HepG2 (cell line): ENCODE results near the gene ATR. TPM values are rescaled to one million over a fixed set of nuclear protein-coding genes. Genes with fewer than 3 reads are reported as not detected.

Source experiments
- ATF3 ChIP-seq: sonication (generic); formaldehyde crosslinking; IDR thresholded peaks from 2 replicates; pipeline ENCODE4 v1.4.0; 2020; ENCODE audit warnings: missing genetic modification reagents
- BCL3 ChIP-seq: sonication (generic); formaldehyde crosslinking; IDR thresholded peaks from 2 replicates; pipeline ENCODE4 v1.5.1; 2020; ENCODE audit warnings: mild to moderate bottlenecking, missing genetic modification reagents, moderate library complexity
- GATAD2A ChIP-seq: IDR thresholded peaks from 2 replicates; pipeline ENCODE4 v1.6.1; 2016
- HNRNPLL ChIP-seq: fragments of 200-400 bp; formaldehyde crosslinking; IDR thresholded peaks from 2 replicates; pipeline ENCODE4 v1.6.1; 2017; ENCODE audit warnings: mild to moderate bottlenecking, low read depth, low read length; ENCODE audit not compliant: poor library complexity, severe bottlenecking
- JUND ChIP-seq: sonication (generic); formaldehyde crosslinking; IDR thresholded peaks from 2 replicates; pipeline ENCODE4 v1.8.0; 2022; ENCODE audit warnings: mild to moderate bottlenecking, missing genetic modification reagents
- MXD1 ChIP-seq: sonication (generic); formaldehyde crosslinking; IDR thresholded peaks from 2 replicates; pipeline ENCODE4 v1.4.0; 2020; ENCODE audit warnings: mild to moderate bottlenecking, missing genetic modification reagents
- MYC ChIP-seq: sonication (generic); formaldehyde crosslinking; IDR thresholded peaks from 2 replicates; pipeline ENCODE4 v1.9.0; 2021; ENCODE audit warnings: missing genetic modification reagents, borderline replicate concordance
- NONO ChIP-seq, 2 experiments: fragments of 450-650 bp in 1 of 2; sonication (generic) in 1 of 2; formaldehyde crosslinking in 1 of 2; IDR thresholded peaks in 1 of 2; conservative IDR thresholded peaks in 1 of 2; 2 replicates each; pipeline versions ENCODE4 v1.6.1 to v1.8.0; 2017 to 2022; ENCODE audit warnings: mild to moderate bottlenecking in 1 of 2, missing genetic modification reagents in 1 of 2, moderate library complexity in 1 of 2
- PLSCR1 ChIP-seq: sonication (generic); formaldehyde crosslinking; IDR thresholded peaks from 2 replicates; pipeline ENCODE4 v1.5.0; 2020; ENCODE audit warnings: missing genetic modification reagents, mild to moderate bottlenecking, borderline replicate concordance
- RFX3 ChIP-seq: IDR thresholded peaks from 2 replicates; pipeline ENCODE4 v1.6.1; 2016; ENCODE audit warnings: missing biosample characterization, missing genetic modification reagents
- RFX5 ChIP-seq: IDR thresholded peaks from 2 replicates; pipeline ENCODE4 v1.6.1; 2011; ENCODE audit warnings: low read depth, low read length, improper control_type of control experiment
- SKI ChIP-seq: fragments of 450-650 bp; IDR thresholded peaks from one replicate; pipeline ENCODE4 v1.6.1; 2018; ENCODE audit warnings: mild to moderate bottlenecking; ENCODE audit not compliant: partially characterized antibody
- TCF7L2 ChIP-seq: IDR thresholded peaks from 2 replicates; pipeline ENCODE4 v1.6.1; 2011; ENCODE audit warnings: mild to moderate bottlenecking, low read depth, low read length, moderate library complexity
- ZBTB26 ChIP-seq: IDR thresholded peaks from 2 replicates; pipeline ENCODE4 v1.6.1; 2016; ENCODE audit warnings: missing compliant biosample characterization, missing genetic modification reagents, borderline replicate concordance
- ZBTB33 ChIP-seq: sonication (generic); formaldehyde crosslinking; IDR thresholded peaks from 2 replicates; pipeline ENCODE4 v1.4.0; 2020; ENCODE audit warnings: missing genetic modification reagents
- ZIK1 ChIP-seq: sonication (generic); formaldehyde crosslinking; IDR thresholded peaks from 2 replicates; pipeline ENCODE4 v1.5.0; 2020; ENCODE audit warnings: mild to moderate bottlenecking, low read depth, missing genetic modification reagents, borderline replicate concordance
- ZNF589 ChIP-seq: sonication (generic); formaldehyde crosslinking; conservative IDR thresholded peaks from 2 replicates; pipeline ENCODE4 v1.8.0; 2022; ENCODE audit warnings: mild to moderate bottlenecking, moderate library complexity, missing genetic modification reagents
- ZSCAN30 ChIP-seq: sonication (generic); formaldehyde crosslinking; IDR thresholded peaks from 2 replicates; pipeline ENCODE4 v1.5.0; 2020; ENCODE audit warnings: mild to moderate bottlenecking, missing genetic modification reagents
- polyA plus RNA-seq, 8 experiments: library from polyadenylated mRNA; depleted of rRNA in 3 of 8; stranded (reverse) in 7 of 8; unstranded in 1 of 8; fragments of >200 nt; fragmentation: Illumina TruSeq in 4 of 8; extraction: Trizol in 4 of 8; gene quantifications; 2 replicates each; pipeline versions ENCODE4 v1.2.1 to v1.2.3, GENCODE V29; 2011 to 2016; ENCODE audit warnings: low read depth in 4 of 8, missing spikeins in 1 of 8, mixed read lengths in 1 of 8; ENCODE audit not compliant: insufficient read depth in 1 of 8
- total RNA-seq, 5 experiments: library from RNA; depleted of rRNA; stranded (reverse); fragments of >200 nt; fragmentation: Illumina TruSeq; extraction: Trizol; gene quantifications; 2 replicates each; pipeline ENCODE4 v1.2.3, GENCODE V29; 2016; ENCODE audit warnings: low read depth in 1 of 5

The ATR gene
- total and polyA plus RNA-seq, 2 of the 13 experiments (the other 11 are each of a cell fraction or from before 2014, with no cell fraction given) = 6.6 to 17.0 TPM

- TF ChIP-seq PLSCR1 = no peak
- no peak for TF ChIP-seq ZBTB33 (CRISPR knock-in tag)
- no peak for TF ChIP-seq RFX5
- no peak for TF ChIP-seq MYC (CRISPR knock-in tag)
- TF ChIP-seq SKI = no peak
- TF ChIP-seq HNRNPLL = no peak
- no peak for TF ChIP-seq ZIK1
- no peak for TF ChIP-seq ZSCAN30 (CRISPR knock-in tag)
- no peak for TF ChIP-seq ZBTB26 (CRISPR knock-in tag)
- no peak for TF ChIP-seq NONO (IDR thresholded peaks at IDR 0.05)
- TF ChIP-seq NONO (CRISPR knock-in tag; conservative IDR thresholded peaks at IDR 0.05) = no peak
- no peak for TF ChIP-seq RFX3
- TF ChIP-seq TCF7L2 = no peak
- no peak for TF ChIP-seq MXD1
- no peak for TF ChIP-seq ATF3 (CRISPR knock-in tag)
- TF ChIP-seq JUND (CRISPR knock-in tag) = no peak
- TF ChIP-seq BCL3 (CRISPR knock-in tag) = no peak
- TF ChIP-seq ZNF589 = no peak
- peak; percentile 55; the same call in 1 of the 2 replicates for TF ChIP-seq GATAD2A (CRISPR knock-in tag)
Measured at GRCh38 chr3:142586803-142587406, 8.4 kb upstream of the ATR start (continued).
